ENCODE data around the gene SARDH. TPM values are rescaled to one million over a fixed set of nuclear protein-coding genes. Genes with fewer than 3 reads are reported as not detected.

Gene SARDH
- total and polyA plus RNA-seq, 9 of the 15 experiments (the other 6 are each of a cell fraction or from before 2014, with no cell fraction given): 0.14 TPM; not detected in 8

- WGBS (ENCODE audit: insufficient coverage, low coverage, missing lambda C conversion rate): 6% methylated on average over 16 of the region's 18 CpGs
- intact Hi-C loops (cut with micrococcal nuclease) (no loop called here), in situ Hi-C loops (cut with MboI) (no loop called here)
- Histone ChIP-seq H3K4me2 (ENCODE audit: insufficient read depth, low read length) (no peak overlapping the region), H3K27ac (ENCODE audit: extremely low read depth, low read depth, low read length) (no peak overlapping the region), H4K20me1 (replicated peaks; ENCODE audit: control insufficient read depth, insufficient read depth, low read length) (0 out of 2 replicates have a peak, but pooled peaks cover 3% of the 10 kb centered on the region), H3K9ac (ENCODE audit: insufficient read depth in 1 of 2, low read depth in 2 of 2, low read length in 2 of 2) (no peak overlapping the region), H3K27me3 (ENCODE audit: control insufficient read depth in 2 of 2, insufficient read depth in 2 of 2, low read length in 2 of 2) (peaks cover 3 to 11% of the 10 kb centered on the region in 2 experiments; a peak in 4 of 5 replicates), H2AFZ (ENCODE audit: low read depth, low read length) (no peak overlapping the region), H3K9me1 (ENCODE audit: control insufficient read depth, insufficient read depth, low read length) (no peaks in the 10 kb centered on the region), H3K79me2 (ENCODE audit: control insufficient read depth, insufficient read depth, low read length) (no peaks in the 10 kb centered on the region), H3K4me3 (no peak overlapping the region), H3K9me3 (replicated peaks; ENCODE audit: control insufficient read depth, insufficient read depth, low read depth, low read length) (no peaks in the 10 kb centered on the region), H3K4me1 (replicated peaks in 1 of 2; ENCODE audit: control insufficient read depth in 2 of 2, insufficient read depth in 2 of 2, low read length in 2 of 2) (peaks cover 0 to 14% of the 10 kb centered on the region in 2 experiments; a peak in 2 of 5 replicates), H3K36me3 (ENCODE audit: control insufficient read depth, insufficient read depth, low read length) (no peaks in the 10 kb centered on the region)
- CTCF ChIA-PET (ENCODE audit: low intra/inter-chr PET ratio): interaction anchor here (1.1 kb wide), 1 partner anchor 194 kb away, joined by 3 read pairs; no protein-coding TSS in a partner anchor
- TF ChIP-seq CTCF (IDR thresholded peaks at IDR 0.05 in 2 of 3, conservative IDR thresholded peaks at IDR 0.05 in 1 of 3; ENCODE audit: insufficient read depth in 2 of 3, low read depth in 1 of 3, low read length in 3 of 3) (peak; percentile 31 to 51 (median 42)), MITF (IDR thresholded peaks at IDR 0.05) (no peak)
- FAIRE-seq: no peak
- peak; percentile 82 for ATAC-seq
- peak; percentile 31 to 50 (median 46) for DNase-seq (ENCODE audit: extremely low read depth in 1 of 4, low spot score in 3 of 4)
- POLR2A ChIA-PET: interaction anchor here (1.1 kb wide), 1 partner anchor 144 kb away, joined by 3 read pairs; no protein-coding TSS in a partner anchor
- no TSS peak for BruUV-seq (replicated peaks)
Observed at GRCh38 chr9:133727876-133728441, 10.2 kb downstream of the SARDH start.
